ENCODE data around the gene ZP2. TPM values are rescaled to one million over a fixed set of nuclear protein-coding genes. Genes with fewer than 3 reads are reported as not detected.

Gene ZP2
- total RNA-seq, 1 experiment from 2014 or later = not detected

DNA sequence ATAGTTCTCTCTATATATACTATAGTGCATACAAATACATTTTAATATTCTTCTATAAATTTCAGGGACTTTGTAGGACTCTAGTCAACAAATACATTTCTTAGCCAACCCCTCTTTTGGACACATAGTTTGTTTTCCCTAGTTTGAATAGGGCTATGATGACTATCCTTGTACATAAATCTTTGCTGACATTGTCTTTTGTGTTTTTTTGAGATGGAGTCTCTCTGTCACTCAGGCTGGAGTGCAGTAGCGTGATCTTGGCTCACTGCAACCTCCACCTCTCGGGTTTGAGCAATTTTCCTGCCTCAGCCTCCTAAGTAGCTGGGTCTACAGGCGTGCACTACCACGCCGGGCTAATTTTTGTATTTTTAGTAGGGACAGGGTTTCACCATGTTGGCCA is 25.5 kb upstream of the ZP2 start:
- DNase-seq = no peak
- Histone ChIP-seq H3K27me3 (ENCODE audit: insufficient read depth, low read length) (no peaks in the 10 kb centered on the region), H2BK120ac (ENCODE audit: low read depth, low read length, poor library complexity, severe bottlenecking) (no peak overlapping the region), H3K23me2 (ENCODE audit: insufficient read length, low read depth, low read length, poor library complexity, severe bottlenecking) (no peaks in the 10 kb centered on the region), H3K18ac (ENCODE audit: insufficient read length, low read depth, low read length) (no peak overlapping the region), H3K9ac (ENCODE audit: extremely low read depth, insufficient read length, low read length) (no peak overlapping the region), H2BK15ac (ENCODE audit: low read depth, low read length) (no peak overlapping the region), H3K14ac (ENCODE audit: insufficient read depth, low read length) (no peak overlapping the region), H4K8ac (replicated peaks; ENCODE audit: insufficient read length, low read depth, low read length) (no peak overlapping the region), H4K91ac (ENCODE audit: insufficient read length, low read depth, low read length) (no peak overlapping the region), H2AK5ac (ENCODE audit: insufficient read length, low read length) (no peak overlapping the region), H3K9me3 (ENCODE audit: control insufficient read depth, low read depth, low read length) (no peaks in the 10 kb centered on the region), H3K4me2 (ENCODE audit: insufficient read depth, insufficient read length, low read length) (no peak overlapping the region), H3K79me2 (ENCODE audit: insufficient read depth, low read length) (no peaks in the 10 kb centered on the region), H2BK20ac (ENCODE audit: low read depth, low read length, poor library complexity, severe bottlenecking) (no peak overlapping the region), H2BK5ac (ENCODE audit: insufficient read length, low read length) (no peak overlapping the region), H3K4me1 (ENCODE audit: insufficient read depth, low read length) (no peaks in the 10 kb centered on the region), H2AFZ (ENCODE audit: low read length) (no peak overlapping the region), H2BK12ac (ENCODE audit: insufficient read length, low read depth, low read length) (no peak overlapping the region), H3K4ac (ENCODE audit: low read depth, low read length) (no peak overlapping the region), H4K5ac (ENCODE audit: insufficient read length, low read depth, low read length) (no peak overlapping the region), H4K20me1 (ENCODE audit: control insufficient read depth, insufficient read depth, insufficient read length) (no peaks in the 10 kb centered on the region), H3K27ac (ENCODE audit: insufficient read length, low read depth, low read length) (no peak overlapping the region), H3K79me1 (ENCODE audit: insufficient read depth, low read depth, low read length, poor library complexity, severe bottlenecking) (no peaks in the 10 kb centered on the region), H3K56ac (ENCODE audit: insufficient read length, low read depth, low read length) (no peak overlapping the region), H3T11ph (ENCODE audit: low read length) (no peak overlapping the region), H3K23ac (ENCODE audit: insufficient read length, low read depth, low read length) (no peak overlapping the region)
- no peak overlapping the region for H3K27ac Mint-ChIP-seq
- no peaks in the 10 kb centered on the region for H3K36me3 Mint-ChIP-seq (ENCODE audit: insufficient read depth in 1 of 3, low read depth in 3 of 3)
- H3K27me3 Mint-ChIP-seq (ENCODE audit: low read depth) = peaks cover 3% of the 10 kb centered on the region
- H3K4me1 Mint-ChIP-seq = no peaks in the 10 kb centered on the region
- WGBS (ENCODE audit: extremely low coverage, insufficient read length, low lambda C conversion rate) = no CpG with 5 or more reads among the region's 5 CpGs
- TF ChIP-seq, protein P1, sequence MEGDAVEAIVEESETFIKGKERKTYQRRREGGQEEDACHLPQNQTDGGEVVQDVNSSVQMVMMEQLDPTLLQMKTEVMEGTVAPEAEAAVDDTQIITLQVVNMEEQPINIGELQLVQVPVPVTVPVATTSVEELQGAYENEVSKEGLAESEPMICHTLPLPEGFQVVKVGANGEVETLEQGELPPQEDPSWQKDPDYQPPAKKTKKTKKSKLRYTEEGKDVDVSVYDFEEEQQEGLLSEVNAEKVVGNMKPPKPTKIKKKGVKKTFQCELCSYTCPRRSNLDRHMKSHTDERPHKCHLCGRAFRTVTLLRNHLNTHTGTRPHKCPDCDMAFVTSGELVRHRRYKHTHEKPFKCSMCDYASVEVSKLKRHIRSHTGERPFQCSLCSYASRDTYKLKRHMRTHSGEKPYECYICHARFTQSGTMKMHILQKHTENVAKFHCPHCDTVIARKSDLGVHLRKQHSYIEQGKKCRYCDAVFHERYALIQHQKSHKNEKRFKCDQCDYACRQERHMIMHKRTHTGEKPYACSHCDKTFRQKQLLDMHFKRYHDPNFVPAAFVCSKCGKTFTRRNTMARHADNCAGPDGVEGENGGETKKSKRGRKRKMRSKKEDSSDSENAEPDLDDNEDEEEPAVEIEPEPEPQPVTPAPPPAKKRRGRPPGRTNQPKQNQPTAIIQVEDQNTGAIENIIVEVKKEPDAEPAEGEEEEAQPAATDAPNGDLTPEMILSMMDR (conservative IDR thresholded peaks at IDR 0.05) = no peak
- no peaks in the 10 kb centered on the region for H3K9me3 Mint-ChIP-seq
- H3K4me3 Mint-ChIP-seq = no peak overlapping the region
